Pancreas (tissue), 10 donors: ENCODE data around the gene LMO1. TPM values are rescaled to one million over a fixed set of nuclear protein-coding genes. Genes with fewer than 3 reads are reported as not detected.

ENCODE experiments used
- ATAC-seq, 4 donors: fragments of 200-7000 bp; cut with Tn5 transposase; one replicate each; pipeline versions ENCODE4 v1.8.0 to v1.9.1; 2020; ENCODE audit warnings: mild to moderate bottlenecking in 4 of 4, moderate library complexity in 4 of 4
- DNase-seq, 6 donors: peaks; one replicate each; pipeline ENCODE4 v3.0.0-alpha.2; 2020
- FAIRE-seq: peaks from 2 replicates; lab custom pipeline; 2012; peaks lifted over from hg19 to GRCh38; lab: Jason Lieb, UNC
- H3K27ac ChIP-seq, 4 donors: fragments of 200-600 bp; sonication (generic); 1 replicate in 3 of 4; 2 replicates in 1 of 4; pipeline versions ENCODE4 v1.5.0 to v1.8.0; 2020
- H3K27me3 ChIP-seq, 4 donors: fragments of 200-600 bp; one replicate each; pipeline ENCODE4 v1.8.0; 2021
- H3K36me3 ChIP-seq, 3 donors: fragments of 200-600 bp; sonication (generic) in 1 of 3; one replicate each; pipeline versions ENCODE4 v1.5.0 to v1.8.0; 2020 to 2021
- H3K4me1 ChIP-seq, 3 donors: fragments of 200-600 bp; one replicate each; pipeline ENCODE4 v1.8.0; 2021
- H3K4me3 ChIP-seq, 4 donors: fragments of 200-600 bp; sonication (generic) in 2 of 4; one replicate each; pipeline versions ENCODE4 v1.5.0 to v1.8.0; 2020 to 2021
- H3K9me3 ChIP-seq, 4 donors: fragments of 200-600 bp; one replicate each; pipeline ENCODE4 v1.8.0; 2021
- WGBS, 2 donors: extraction: QIAGEN DNeasy Blood & Tissue Kit; methylation state at CpG; one replicate each; pipeline ENCODE4 v1.1.7; 2013; 5-methylcytosine and 5-hydroxymethylcytosine counted together
- intact Hi-C, 3 donors: fragments of 100-400 bp; cut with DNase I; formaldehyde crosslinking; loops; one replicate each; pipeline versions ENCODE4 v1.11.1 to v1.14.2; 2022
- polyA plus RNA-seq, 2 donors: library from polyadenylated mRNA; stranded (reverse); fragments of 200-250 nt; gene quantifications; one replicate each; pipeline ENCODE4 v1.2.3, GENCODE V29; 2013
- total RNA-seq, 6 donors: library from RNA; stranded (reverse); fragmentation: NEBNext Ultra II Directional in 4 of 6; extraction: Animal tissue kit (Norgen Biotek cat#: 25700) in 4 of 6; gene quantifications; one replicate each; pipeline versions ENCODE4 v1.2.1 to v1.2.4, GENCODE V29; 2021 to 2023
- TF ChIP-seq, protein P1 (sequence below), 4 donors: fragments of 200-600 bp; sonication (generic) in 3 of 4; IDR thresholded peaks; one replicate each; pipeline versions ENCODE4 v1.5.0 to v1.8.0; 2021; ENCODE audit warnings: antibody characterized with exemption in 4 of 4
- donor health status: healthy with polysubstance abuse.
- donor health status: DM: no; HTN: no; CAD: no; lungs with moderate emphysema.
- donor health status: DM: no; HTN: no; CAD: no.
- donor health status: control.
- donor health status: control.
- donor health status: Bipolar disorder and iron deficiency.
- donor health status: DM: yes; HTN: yes; CAD: no.
- donor health status: DM: no; HTN: no; CAD: no.
- donor health status: DM: no; HTN: no; CAD: no.
- donor health status: DM: yes; HTN: yes; CAD: no.

The LMO1 gene
- total and polyA plus RNA-seq, 8 donors: 0.14 to 6.8 (median 0.61) TPM

DNA sequence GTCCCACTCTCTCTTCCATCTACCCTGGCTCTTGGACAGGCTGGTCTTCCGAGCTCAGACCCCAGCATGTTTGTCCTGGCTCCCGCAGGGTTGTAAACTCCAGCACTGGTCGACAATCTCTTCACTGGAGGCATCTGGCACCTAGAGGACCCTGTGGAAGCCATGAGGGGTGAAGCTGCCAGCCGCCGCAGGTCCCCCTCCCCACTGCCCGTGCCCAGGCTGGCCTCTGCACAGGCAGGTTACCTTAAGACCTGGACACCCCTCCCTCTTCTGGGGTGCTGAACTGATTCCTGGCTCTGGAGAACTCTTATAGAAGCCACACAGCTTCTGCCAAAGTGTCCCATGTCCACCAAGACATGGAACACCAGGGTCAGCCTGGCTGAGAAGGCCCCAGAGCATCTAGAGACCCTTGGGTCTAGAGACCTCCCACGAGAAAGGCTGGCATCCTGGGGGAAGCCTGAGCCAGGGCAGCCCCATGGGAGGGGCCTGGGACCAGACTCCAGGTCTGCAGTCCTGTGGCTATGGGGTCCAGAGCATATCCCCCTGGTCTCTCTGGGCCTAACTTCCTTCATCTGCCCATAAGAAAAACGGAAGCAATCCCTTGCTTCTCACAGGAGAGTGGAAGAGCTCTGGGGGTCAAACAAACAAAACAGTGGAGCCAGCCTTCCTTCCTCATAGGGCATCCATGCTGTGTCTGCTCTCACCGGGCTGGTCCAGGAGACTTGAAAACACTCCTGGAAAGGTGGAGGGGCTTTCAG lies 30.6 kb downstream of the LMO1 start:
- no peak overlapping the region for H3K27ac ChIP-seq
- no peak overlapping the region for H3K4me3 ChIP-seq
- H3K4me1 ChIP-seq: no peaks in the 10 kb centered on the region
- intact Hi-C loops: no loop called here
- FAIRE-seq (no peak), DNase-seq (peak in 1 of 6 donors; percentile 22), ATAC-seq (no peak)
- H3K36me3 ChIP-seq: no peaks in the 10 kb centered on the region
- no peaks in the 10 kb centered on the region for H3K9me3 ChIP-seq
- TF ChIP-seq, protein P1, sequence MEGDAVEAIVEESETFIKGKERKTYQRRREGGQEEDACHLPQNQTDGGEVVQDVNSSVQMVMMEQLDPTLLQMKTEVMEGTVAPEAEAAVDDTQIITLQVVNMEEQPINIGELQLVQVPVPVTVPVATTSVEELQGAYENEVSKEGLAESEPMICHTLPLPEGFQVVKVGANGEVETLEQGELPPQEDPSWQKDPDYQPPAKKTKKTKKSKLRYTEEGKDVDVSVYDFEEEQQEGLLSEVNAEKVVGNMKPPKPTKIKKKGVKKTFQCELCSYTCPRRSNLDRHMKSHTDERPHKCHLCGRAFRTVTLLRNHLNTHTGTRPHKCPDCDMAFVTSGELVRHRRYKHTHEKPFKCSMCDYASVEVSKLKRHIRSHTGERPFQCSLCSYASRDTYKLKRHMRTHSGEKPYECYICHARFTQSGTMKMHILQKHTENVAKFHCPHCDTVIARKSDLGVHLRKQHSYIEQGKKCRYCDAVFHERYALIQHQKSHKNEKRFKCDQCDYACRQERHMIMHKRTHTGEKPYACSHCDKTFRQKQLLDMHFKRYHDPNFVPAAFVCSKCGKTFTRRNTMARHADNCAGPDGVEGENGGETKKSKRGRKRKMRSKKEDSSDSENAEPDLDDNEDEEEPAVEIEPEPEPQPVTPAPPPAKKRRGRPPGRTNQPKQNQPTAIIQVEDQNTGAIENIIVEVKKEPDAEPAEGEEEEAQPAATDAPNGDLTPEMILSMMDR (IDR thresholded peaks at IDR 0.05): no peak
- 70 to 73% methylated on average over 9 of the region's 9 CpGs for WGBS, 2 donors
- H3K27me3 ChIP-seq: no peaks in the 10 kb centered on the region

DNA sequence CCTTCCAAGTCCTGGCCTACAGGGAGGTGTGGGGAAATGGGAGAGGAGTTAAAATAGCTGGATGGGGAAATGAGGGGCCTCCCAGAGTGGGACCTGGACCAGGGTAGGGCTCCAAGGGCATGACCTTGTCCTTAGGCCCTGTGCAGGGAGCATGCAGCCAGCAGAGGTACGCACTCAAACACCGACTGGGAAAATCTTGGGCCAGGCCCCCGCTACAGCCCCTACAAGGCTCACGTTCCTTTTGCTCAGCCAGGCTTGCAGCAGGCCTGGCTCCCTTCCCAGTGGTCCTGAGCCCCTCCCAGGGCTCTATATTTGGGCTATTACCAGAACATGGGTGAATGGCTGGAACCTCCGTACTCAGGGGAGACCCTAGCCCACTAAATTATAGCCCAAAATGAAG lies 31.3 kb downstream of the LMO1 start:
- ATAC-seq (no peak), DNase-seq (peak in 1 of 6 donors; percentile 41), FAIRE-seq (no peak)
- no peaks in the 10 kb centered on the region for H3K9me3 ChIP-seq
- H3K27me3 ChIP-seq: no peaks in the 10 kb centered on the region
- 85 to 91% methylated on average over 5 of the region's 5 CpGs for WGBS, 2 donors
- no peaks in the 10 kb centered on the region for H3K4me1 ChIP-seq
- intact Hi-C loops: no loop called here
- H3K36me3 ChIP-seq: no peaks in the 10 kb centered on the region
- TF ChIP-seq, protein P1 (IDR thresholded peaks at IDR 0.05): no peak
- no peak overlapping the region for H3K27ac ChIP-seq
- no peak overlapping the region for H3K4me3 ChIP-seq

DNA sequence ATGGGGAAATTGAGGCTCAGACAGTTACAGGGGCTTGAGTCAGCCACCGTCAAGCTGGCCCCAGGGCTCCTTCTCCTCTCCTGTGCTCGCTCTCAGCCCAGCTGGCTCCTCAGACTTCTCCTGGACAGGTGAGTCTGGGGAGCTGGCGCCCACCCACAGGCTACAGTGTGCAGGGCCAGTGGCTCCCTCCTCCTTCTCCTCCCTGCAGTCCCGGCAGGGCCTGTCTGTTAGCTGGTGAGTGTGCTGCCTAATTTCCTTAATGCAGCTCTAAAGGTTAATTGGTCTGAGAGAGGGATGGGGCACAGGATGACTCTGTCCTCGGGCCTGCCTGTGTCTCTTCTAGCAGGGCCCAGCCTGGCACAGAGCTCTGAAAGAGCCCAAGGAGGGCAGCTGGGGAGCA lies 31.7 kb downstream of the LMO1 start:
- no peaks in the 10 kb centered on the region for H3K4me1 ChIP-seq

DNA sequence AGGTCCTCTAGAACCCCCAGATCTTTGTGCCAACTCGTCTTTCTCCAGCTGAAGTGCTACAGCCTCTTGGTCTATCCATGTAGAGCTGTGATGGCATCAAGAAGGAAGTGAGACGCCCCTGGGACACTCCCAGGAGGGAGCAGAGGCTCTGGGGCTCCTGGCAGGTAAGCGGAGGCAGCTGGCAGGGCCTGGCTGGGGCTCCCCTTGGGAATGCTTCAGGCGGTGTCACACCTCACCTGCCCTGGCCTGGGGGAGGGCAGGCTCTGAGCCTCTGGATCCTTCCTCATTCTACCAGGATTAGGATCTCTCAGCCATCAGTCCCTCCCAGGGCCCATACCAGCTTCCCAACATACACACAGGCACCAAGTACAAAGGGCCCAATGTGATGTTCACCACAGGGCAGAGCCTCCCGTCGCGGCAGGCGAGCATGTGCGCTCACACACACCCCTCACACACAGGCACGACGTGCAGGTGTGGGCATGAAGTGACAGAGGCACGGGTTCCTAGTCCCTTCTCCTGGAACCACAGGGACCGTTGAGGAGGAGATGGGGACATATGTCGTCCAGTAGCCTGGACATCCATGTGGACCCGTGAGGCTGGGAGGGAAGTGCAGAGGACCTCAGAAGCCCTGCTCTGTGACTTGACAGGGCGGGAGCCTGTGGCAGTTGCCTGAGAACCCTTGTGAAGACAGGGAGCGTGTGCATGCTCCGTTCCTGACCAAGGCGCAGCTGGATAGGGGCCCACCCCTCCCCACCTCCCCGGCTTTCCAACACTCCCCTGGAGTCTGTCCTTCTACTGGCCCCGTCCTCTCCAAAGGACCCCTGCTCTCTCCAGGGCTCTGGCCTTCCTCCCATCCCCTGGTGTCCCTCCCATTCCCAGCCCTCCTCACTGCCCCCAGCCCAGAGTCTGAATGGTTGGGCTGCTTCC lies 32.5 kb downstream of the LMO1 start:
- FAIRE-seq: no peak
- H3K4me3 ChIP-seq: no peak overlapping the region
- intact Hi-C loops: no loop called here
- H3K36me3 ChIP-seq: no peaks in the 10 kb centered on the region
- TF ChIP-seq, protein P1 (IDR thresholded peaks at IDR 0.05): no peak
- no peaks in the 10 kb centered on the region for H3K4me1 ChIP-seq
- H3K9me3 ChIP-seq: no peaks in the 10 kb centered on the region
- H3K27ac ChIP-seq: no peak overlapping the region
- 82 to 91% methylated on average over 20 to 21 of the region's 21 CpGs for WGBS, 2 donors
- DNase-seq: peak in 1 of 6 donors; percentile 43
- no peaks in the 10 kb centered on the region for H3K27me3 ChIP-seq
- ATAC-seq: no peak

More for the DNA sequence above, 31.7 kb downstream of the LMO1 start:
- H3K27ac ChIP-seq: no peak overlapping the region
- 74 to 84% methylated on average over 5 of the region's 5 CpGs for WGBS, 2 donors
- H3K9me3 ChIP-seq: no peaks in the 10 kb centered on the region
- DNase-seq (peak in 1 of 6 donors; percentile 53), ATAC-seq (no peak), FAIRE-seq (no peak)
- H3K4me3 ChIP-seq: no peak overlapping the region
- TF ChIP-seq, protein P1 (IDR thresholded peaks at IDR 0.05): no peak
- intact Hi-C loops: no loop called here
- H3K36me3 ChIP-seq: no peaks in the 10 kb centered on the region
- H3K27me3 ChIP-seq: no peaks in the 10 kb centered on the region
